LNCaP clone FGC (cell line): ENCODE data around the gene MEPCE.

Experiments used
- DNase-seq: peaks from one replicate; pipeline ENCODE4 v3.0.0-alpha.2; 2011; ENCODE audit warnings: low read depth
- H3K4me3 ChIP-seq: 2 replicates; pipeline ENCODE4 v1.5.1; 2011; ENCODE audit warnings: mild to moderate bottlenecking, low read depth, low read length, control low read depth
- CTCF ChIP-seq: IDR thresholded peaks from 2 replicates; pipeline ENCODE4 v1.5.1; 2012; ENCODE audit warnings: mild to moderate bottlenecking; ENCODE audit not compliant: control insufficient read depth, insufficient read depth; ENCODE audit errors: extremely low read depth

Gene MEPCE

GRCh38 chr7:100398239-100398638 is 31.4 kb upstream of the MEPCE start:
- no peak for DNase-seq
- no peak overlapping the region for H3K4me3 ChIP-seq
- TF ChIP-seq CTCF: no peak

GRCh38 chr7:100400041-100400440 is 29.6 kb upstream of the MEPCE start:
- no peak for DNase-seq
- no peak overlapping the region for H3K4me3 ChIP-seq
- TF ChIP-seq CTCF: no peak

- DNase-seq: no peak
- H3K4me3 ChIP-seq: no peak overlapping the region
- no peak for TF ChIP-seq CTCF
Measured at GRCh38 chr7:100400656-100401055, 29.0 kb upstream of the MEPCE start.

GRCh38 chr7:100401811-100402210 is 27.8 kb upstream of the MEPCE start:
- DNase-seq: no peak
- H3K4me3 ChIP-seq: no peak overlapping the region
- TF ChIP-seq CTCF: no peak

GRCh38 chr7:100402241-100402640 is 27.4 kb upstream of the MEPCE start:
- DNase-seq: no peak
- no peak for TF ChIP-seq CTCF
- H3K4me3 ChIP-seq: no peak overlapping the region

GRCh38 chr7:100406767-100407166 is 22.9 kb upstream of the MEPCE start:
- no peak overlapping the region for H3K4me3 ChIP-seq
- TF ChIP-seq CTCF: no peak
- peak; percentile 59 for DNase-seq

- DNase-seq: peak; percentile 40
- H3K4me3 ChIP-seq: no peak overlapping the region
- TF ChIP-seq CTCF: peak; percentile 83
Measured at GRCh38 chr7:100407285-100408180, 22.1 kb upstream of the MEPCE start.
